GM12878 (cell line): ENCODE data around the gene ELOF1. TPM values are rescaled to one million over a fixed set of nuclear protein-coding genes. Genes with fewer than 3 reads are reported as not detected.

Experiments
- ATAC-seq: fragments of 200-7000 bp; cut with Tn5 transposase; 3 replicates; pipeline ENCODE4 v1.9.1; 2020; ENCODE audit warnings: mild to moderate bottlenecking, moderate library complexity
- BruUV-seq: library from RNA; stranded (reverse); fragments of 400-500 nt; replicated peaks from 2 replicates; lab custom pipeline; 2021; lab: Mats Ljungman, UMichigan
- CTCF ChIA-PET: fragments of 300-600 bp; sonication (Branson Sonifier 250); formaldehyde crosslinking; extraction: SDS; loops from one replicate; lab custom pipeline; 2021; ENCODE audit warnings: inconsistent platforms; lab: Yijun Ruan, JAX
- POLR2A ChIA-PET: fragments of 350-600 bp; formaldehyde crosslinking; extraction: SDS; loops from one replicate; lab custom pipeline; 2021; ENCODE audit warnings: inconsistent platforms; lab: Charles Lee
- RAD21 ChIA-PET: fragments of 300-600 bp; sonication (Branson Sonifier 250); formaldehyde crosslinking; loops from one replicate; lab custom pipeline; 2023; ENCODE audit warnings: antibody characterized with exemption; ENCODE audit not compliant: unreplicated experiment; lab: Charles Lee
- SMC1A ChIA-PET: fragments of 300-600 bp; sonication (Branson Sonifier 250); formaldehyde crosslinking; loops from one replicate; lab custom pipeline; 2023; ENCODE audit not compliant: unreplicated experiment, uncharacterized antibody; lab: Charles Lee
- DNase-seq: peaks from one replicate; pipeline ENCODE4 v3.0.0-alpha.2; 2011; ENCODE audit warnings: low read depth, low spot score
- FAIRE-seq: peaks from 3 replicates; lab custom pipeline; 2011; peaks lifted over from hg19 to GRCh38; lab: Jason Lieb, UNC
- H2AFZ ChIP-seq: 2 replicates; pipeline ENCODE4 v1.6.0; 2011; ENCODE audit warnings: low read depth, low read length, control low read depth; ENCODE audit not compliant: control insufficient read depth
- H3K27ac ChIP-seq: 2 replicates; pipeline ENCODE4 v1.5.1; 2011; ENCODE audit warnings: control low read depth; ENCODE audit not compliant: control insufficient read depth, insufficient read depth
- H3K27me3 ChIP-seq, 2 experiments: replicated peaks in 1 of 2; 2 replicates each; pipeline versions ENCODE4 v1.6.0 to v1.6.1; 2011; ENCODE audit warnings: low read length in 1 of 2; ENCODE audit not compliant: control insufficient read depth in 2 of 2, insufficient read depth in 2 of 2
- H3K36me3 ChIP-seq, 2 experiments: 2 replicates each; pipeline ENCODE4 v1.5.1; 2011; ENCODE audit warnings: low read length in 1 of 2; ENCODE audit not compliant: control insufficient read depth in 2 of 2, insufficient read depth in 2 of 2
- H3K4me1 ChIP-seq: 2 replicates; pipeline ENCODE4 v1.6.1; 2011; ENCODE audit warnings: mild to moderate bottlenecking, low read length, moderate library complexity, mixed read lengths; ENCODE audit not compliant: control insufficient read depth, insufficient read depth
- H3K4me2 ChIP-seq: 2 replicates; pipeline ENCODE4 v1.6.0; 2011; ENCODE audit warnings: control low read depth; ENCODE audit not compliant: control insufficient read depth, insufficient read depth
- H3K4me3 ChIP-seq: fragments of 200-600 bp; sonication (generic); 2 replicates; pipeline ENCODE4 v1.5.1; 2016
- H3K79me2 ChIP-seq: 2 replicates; pipeline ENCODE4 v1.6.0; 2011; ENCODE audit warnings: low read length; ENCODE audit not compliant: control insufficient read depth, insufficient read depth
- H3K9ac ChIP-seq: 2 replicates; pipeline ENCODE4 v1.8.0; 2011; ENCODE audit warnings: low read length, control low read depth, mixed read lengths; ENCODE audit not compliant: control insufficient read depth, insufficient read depth
- H3K9me3 ChIP-seq: replicated peaks from 3 replicates; pipeline ENCODE4 v1.5.1; 2011; ENCODE audit warnings: mild to moderate bottlenecking, low read length; ENCODE audit not compliant: control insufficient read depth, insufficient read depth
- H4K20me1 ChIP-seq: 2 replicates; pipeline ENCODE4 v1.6.0; 2011; ENCODE audit not compliant: control insufficient read depth, insufficient read depth
- HDGF ChIP-seq: fragments of 450-650 bp; IDR thresholded peaks from 2 replicates; pipeline ENCODE4 v1.6.1; 2016; ENCODE audit warnings: antibody characterized with exemption
- NR2C2 ChIP-seq: IDR thresholded peaks from 2 replicates; pipeline ENCODE4 v1.6.1; 2011; ENCODE audit warnings: borderline replicate concordance, low read depth; ENCODE audit not compliant: control insufficient read depth, insufficient read length
- WGBS: methylation state at CpG from one replicate; pipeline ENCODE4 v1.1.6; 2016; ENCODE audit warnings: low lambda C conversion rate; ENCODE audit not compliant: insufficient replicate concordance, insufficient coverage; ENCODE audit errors: missing lambda C conversion rate; 5-methylcytosine and 5-hydroxymethylcytosine counted together
- in situ Hi-C: fragments of 300-500 bp; cut with MboI; formaldehyde crosslinking; loops from 9 replicates; pipeline ENCODE4 v1.14.3; 2018; ENCODE audit warnings: mixed read lengths
- intact Hi-C: fragments of 100-400 bp; cut with micrococcal nuclease; formaldehyde crosslinking; loops from one replicate; pipeline ENCODE4 v1.14.2; 2022; ENCODE audit not compliant: unreplicated experiment
- polyA plus RNA-seq, 11 experiments: library from polyadenylated mRNA; depleted of rRNA in 4 of 11; unstranded in 6 of 11; stranded (reverse) in 5 of 11; fragments of >200 nt; fragmentation: Nextera tagmentation in 4 of 11; fragmentation: Illumina TruSeq in 1 of 11; extraction: Ambion mirVana in 4 of 11; extraction: Trizol in 1 of 11; gene quantifications; 1 replicate in 1 of 11; 2 replicates in 10 of 11; pipeline versions ENCODE4 v1.2.1 to v1.2.3, GENCODE V29; 2011 to 2016; ENCODE audit warnings: inconsistent platforms in 2 of 11, missing spikeins in 2 of 11, low read depth in 1 of 11
- total RNA-seq, 4 experiments: library from RNA; depleted of rRNA in 3 of 4; stranded (reverse); fragments of >200 nt in 3 of 4; fragmentation: Illumina TruSeq in 1 of 4; extraction: Trizol in 1 of 4; gene quantifications; 2 replicates each; pipeline versions ENCODE4 v1.2.1 to v1.2.3, GENCODE V29; 2013 to 2021
- TF ChIP-seq, protein P1 (sequence below): IDR thresholded peaks from 2 replicates; pipeline ENCODE4 v1.6.1; 2012; ENCODE audit warnings: improper control_type of control experiment, low read depth, low read length; ENCODE audit not compliant: insufficient replicate concordance

The ELOF1 gene
- total and polyA plus RNA-seq, 10 of the 15 experiments (the other 5 are each of a cell fraction or from before 2014, with no cell fraction given) = 11.7 to 124 (median 92.9) TPM

DNA sequence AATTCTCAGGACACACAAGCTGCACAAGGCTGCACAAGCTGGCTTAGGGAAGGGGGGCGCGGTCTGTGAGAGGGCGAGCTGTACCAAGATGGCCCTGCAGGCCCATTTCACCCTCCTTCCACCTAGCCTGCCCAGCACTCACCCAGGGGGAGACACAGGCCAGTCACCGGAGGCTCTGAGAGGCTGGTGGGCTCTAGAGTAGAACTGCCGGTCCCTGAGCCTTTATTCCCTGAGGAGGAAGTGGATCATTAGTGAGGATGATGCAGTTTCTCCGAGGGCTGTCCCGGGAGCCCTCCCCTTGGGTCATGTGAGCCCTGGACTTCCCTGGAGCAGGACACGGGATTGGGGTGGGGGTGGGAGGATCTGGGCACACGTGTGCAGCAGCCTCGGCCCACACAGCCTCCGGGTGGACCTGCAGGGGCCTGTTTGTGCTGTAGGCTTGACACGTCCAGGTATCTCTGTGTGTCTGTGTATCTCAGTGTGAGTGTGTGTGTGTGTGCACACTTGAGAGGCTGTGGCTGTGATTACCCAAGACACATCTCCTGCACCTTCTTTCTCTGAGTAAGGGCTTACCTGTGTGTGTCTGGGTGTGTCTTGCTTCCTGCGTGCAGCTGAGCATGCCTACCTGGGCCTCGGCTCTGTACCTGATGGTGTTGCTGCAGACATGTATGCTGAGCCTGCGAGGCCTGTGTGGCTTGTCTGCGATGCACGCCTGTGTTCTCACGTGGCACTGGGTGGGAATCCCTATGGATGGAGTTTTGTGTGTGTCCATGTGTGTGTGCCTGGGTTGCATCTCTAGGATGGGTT is 18.6 kb upstream of the ELOF1 start, which contains the start of gene ACP5:
ACP5 (minus strand) TSS at position 195 of the 807 bp plus-strand sequence. CDS start 328 bp downstream, outside the sequence.
- FAIRE-seq = no peak
- ChIA-PET RAD21 (interaction anchor here (1.7 to 2.9 kb wide), 2 partner anchors 9 to 15 kb away, joined by 6 to 21 read pairs; no protein-coding TSS in a partner anchor), CTCF (interaction anchor here (0.8 to 6.0 kb wide), 5 partner anchors 10 to 42 kb away, joined by 3 to 47 read pairs (median 4); no protein-coding TSS in a partner anchor), SMC1A (interaction anchor here (0.8 to 12.2 kb wide), 3 partner anchors 8 to 17 kb away, joined by 3 to 215 read pairs (median 84); partner anchors contain the start of gene ELOF1), POLR2A (interaction anchor here (0.6 to 9.0 kb wide), 5 partner anchors 9 to 1470 kb away, joined by 3 to 87 read pairs (median 4); partner anchors contain the start of gene ELOF1)
- peak within 1 kb of the TSS; percentile 25; the same call in 1 of the 2 replicates for H3K27ac ChIP-seq
- 62% methylated on average over 18 of the region's 18 CpGs for WGBS
- no peaks in the 10 kb centered on the region for H3K9me3 ChIP-seq
- H2AFZ ChIP-seq = peak within 1 kb of the TSS; percentile 72
- peak within 1 kb of the TSS; percentile 72 for H3K4me2 ChIP-seq
- in situ Hi-C loops = loop anchor here (25.0 kb wide), 1 partner anchor 1585 kb away; the partner anchor contains the start of genes IER2 and STX10
- no peaks in the 10 kb centered on the region for H4K20me1 ChIP-seq
- no TSS peak for BruUV-seq
- H3K36me3 ChIP-seq = no peaks in the 10 kb centered on the region
- TF ChIP-seq NR2C2 = peak; percentile 23
- no peak; the same call in 1 of the 2 replicates for TF ChIP-seq HDGF
- TF ChIP-seq, protein P1, sequence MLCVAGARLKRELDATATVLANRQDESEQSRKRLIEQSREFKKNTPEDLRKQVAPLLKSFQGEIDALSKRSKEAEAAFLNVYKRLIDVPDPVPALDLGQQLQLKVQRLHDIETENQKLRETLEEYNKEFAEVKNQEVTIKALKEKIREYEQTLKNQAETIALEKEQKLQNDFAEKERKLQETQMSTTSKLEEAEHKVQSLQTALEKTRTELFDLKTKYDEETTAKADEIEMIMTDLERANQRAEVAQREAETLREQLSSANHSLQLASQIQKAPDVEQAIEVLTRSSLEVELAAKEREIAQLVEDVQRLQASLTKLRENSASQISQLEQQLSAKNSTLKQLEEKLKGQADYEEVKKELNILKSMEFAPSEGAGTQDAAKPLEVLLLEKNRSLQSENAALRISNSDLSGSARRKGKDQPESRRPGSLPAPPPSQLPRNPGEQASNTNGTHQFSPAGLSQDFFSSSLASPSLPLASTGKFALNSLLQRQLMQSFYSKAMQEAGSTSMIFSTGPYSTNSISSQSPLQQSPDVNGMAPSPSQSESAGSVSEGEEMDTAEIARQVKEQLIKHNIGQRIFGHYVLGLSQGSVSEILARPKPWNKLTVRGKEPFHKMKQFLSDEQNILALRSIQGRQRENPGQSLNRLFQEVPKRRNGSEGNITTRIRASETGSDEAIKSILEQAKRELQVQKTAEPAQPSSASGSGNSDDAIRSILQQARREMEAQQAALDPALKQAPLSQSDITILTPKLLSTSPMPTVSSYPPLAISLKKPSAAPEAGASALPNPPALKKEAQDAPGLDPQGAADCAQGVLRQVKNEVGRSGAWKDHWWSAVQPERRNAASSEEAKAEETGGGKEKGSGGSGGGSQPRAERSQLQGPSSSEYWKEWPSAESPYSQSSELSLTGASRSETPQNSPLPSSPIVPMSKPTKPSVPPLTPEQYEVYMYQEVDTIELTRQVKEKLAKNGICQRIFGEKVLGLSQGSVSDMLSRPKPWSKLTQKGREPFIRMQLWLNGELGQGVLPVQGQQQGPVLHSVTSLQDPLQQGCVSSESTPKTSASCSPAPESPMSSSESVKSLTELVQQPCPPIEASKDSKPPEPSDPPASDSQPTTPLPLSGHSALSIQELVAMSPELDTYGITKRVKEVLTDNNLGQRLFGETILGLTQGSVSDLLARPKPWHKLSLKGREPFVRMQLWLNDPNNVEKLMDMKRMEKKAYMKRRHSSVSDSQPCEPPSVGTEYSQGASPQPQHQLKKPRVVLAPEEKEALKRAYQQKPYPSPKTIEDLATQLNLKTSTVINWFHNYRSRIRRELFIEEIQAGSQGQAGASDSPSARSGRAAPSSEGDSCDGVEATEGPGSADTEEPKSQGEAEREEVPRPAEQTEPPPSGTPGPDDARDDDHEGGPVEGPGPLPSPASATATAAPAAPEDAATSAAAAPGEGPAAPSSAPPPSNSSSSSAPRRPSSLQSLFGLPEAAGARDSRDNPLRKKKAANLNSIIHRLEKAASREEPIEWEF = no peak
- no peak for ATAC-seq
- H3K4me3 ChIP-seq = peak within 1 kb of the TSS; percentile 81
- no peak for DNase-seq
- intact Hi-C loops = no loop called here
- peaks cover 39% of the 10 kb centered on the region for H3K4me1 ChIP-seq
- H3K79me2 ChIP-seq = no peaks in the 10 kb centered on the region; the same call in 1 of the 2 replicates
- no peaks in the 10 kb centered on the region for H3K27me3 ChIP-seq
- H3K9ac ChIP-seq = peak within 1 kb of the TSS; percentile 11
